HG03469 (cell line): ENCODE data around the gene SYCE3.

ENCODE experiments used
- ATAC-seq: cut with Tn5 transposase; IDR thresholded peaks from one replicate; pipeline ENCODE4 v1.9.1; 2021; ENCODE audit warnings: mild to moderate bottlenecking, moderate library complexity, moderate number of reproducible peaks; ENCODE audit not compliant: unreplicated experiment

Gene SYCE3

DNA sequence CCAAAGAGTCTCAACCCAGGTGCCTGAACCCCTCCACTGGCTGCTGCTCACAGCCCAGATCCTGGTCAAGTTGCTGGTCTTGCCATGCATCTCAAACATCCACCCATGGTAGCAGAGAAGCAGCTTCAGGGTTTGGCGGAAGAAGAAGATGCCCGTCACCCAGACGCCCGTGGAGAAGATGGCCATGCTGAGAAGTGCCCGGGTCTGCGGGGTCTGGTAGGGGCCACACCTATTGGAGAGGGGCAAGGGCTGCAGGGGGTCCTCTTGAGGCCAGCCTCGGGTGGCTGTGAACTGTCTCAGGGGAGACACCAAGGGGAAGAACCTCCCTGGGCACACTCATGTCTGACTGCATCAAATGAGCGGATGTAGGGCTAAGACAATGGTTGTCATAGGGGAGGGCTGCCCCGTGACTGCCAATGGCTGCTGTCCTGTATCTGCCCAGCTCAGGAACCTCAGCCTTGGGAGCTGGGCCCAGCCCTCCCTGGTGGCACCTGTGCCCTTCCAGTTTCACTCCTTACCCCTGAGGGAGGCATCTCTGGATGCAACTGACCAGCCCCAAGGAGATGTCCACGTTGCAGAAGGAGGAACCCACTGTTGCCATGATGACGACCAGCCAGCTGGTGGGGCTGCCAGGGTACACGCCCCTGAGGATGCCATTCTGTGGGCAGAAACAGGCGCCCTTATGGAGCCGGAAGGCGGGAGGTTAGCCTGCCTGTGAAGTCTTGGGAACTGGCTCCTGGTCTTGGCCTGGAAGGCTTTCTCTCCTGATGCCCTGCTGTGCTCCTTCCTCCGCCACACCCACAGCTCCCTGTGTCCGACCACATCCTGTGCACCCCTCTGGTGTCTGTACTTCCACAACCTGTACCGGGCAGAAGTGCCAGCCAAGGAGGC lies 14.3 kb upstream of the SYCE3 start:
- ATAC-seq, result no peak

- ATAC-seq, result no peak
Observed at GRCh38 chr22:50576070-50576469, 13.4 kb upstream of the SYCE3 start.

DNA sequence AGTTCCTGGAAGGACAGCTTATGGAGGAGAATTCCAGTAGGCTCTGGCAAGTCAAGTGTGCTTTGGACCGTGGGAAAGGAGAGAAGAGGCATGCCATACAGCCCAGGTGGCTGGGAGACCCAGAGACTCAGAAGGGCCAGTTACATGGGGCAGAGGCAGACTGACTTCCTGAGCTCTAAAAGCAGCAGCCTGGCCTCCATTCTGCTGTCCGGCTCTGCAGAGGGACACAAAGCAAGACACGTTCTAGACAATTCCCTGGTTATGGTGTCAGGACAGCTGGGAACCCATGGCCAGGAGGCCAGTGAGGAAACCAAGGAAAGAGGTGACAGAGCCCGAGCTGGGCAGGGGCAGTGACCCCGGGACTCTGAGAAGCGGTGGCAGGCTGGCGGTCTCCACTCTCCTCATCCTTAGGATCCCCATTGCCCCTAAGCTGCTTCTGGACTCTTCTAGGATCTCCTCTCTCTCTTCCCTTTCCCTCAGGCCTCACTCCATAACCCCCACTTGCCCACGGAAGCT lies 12.8 kb upstream of the SYCE3 start:
- ATAC-seq, result no peak

GRCh38 chr22:50574383-50574755 lies 11.7 kb upstream of the SYCE3 start:
- no peak for ATAC-seq

DNA sequence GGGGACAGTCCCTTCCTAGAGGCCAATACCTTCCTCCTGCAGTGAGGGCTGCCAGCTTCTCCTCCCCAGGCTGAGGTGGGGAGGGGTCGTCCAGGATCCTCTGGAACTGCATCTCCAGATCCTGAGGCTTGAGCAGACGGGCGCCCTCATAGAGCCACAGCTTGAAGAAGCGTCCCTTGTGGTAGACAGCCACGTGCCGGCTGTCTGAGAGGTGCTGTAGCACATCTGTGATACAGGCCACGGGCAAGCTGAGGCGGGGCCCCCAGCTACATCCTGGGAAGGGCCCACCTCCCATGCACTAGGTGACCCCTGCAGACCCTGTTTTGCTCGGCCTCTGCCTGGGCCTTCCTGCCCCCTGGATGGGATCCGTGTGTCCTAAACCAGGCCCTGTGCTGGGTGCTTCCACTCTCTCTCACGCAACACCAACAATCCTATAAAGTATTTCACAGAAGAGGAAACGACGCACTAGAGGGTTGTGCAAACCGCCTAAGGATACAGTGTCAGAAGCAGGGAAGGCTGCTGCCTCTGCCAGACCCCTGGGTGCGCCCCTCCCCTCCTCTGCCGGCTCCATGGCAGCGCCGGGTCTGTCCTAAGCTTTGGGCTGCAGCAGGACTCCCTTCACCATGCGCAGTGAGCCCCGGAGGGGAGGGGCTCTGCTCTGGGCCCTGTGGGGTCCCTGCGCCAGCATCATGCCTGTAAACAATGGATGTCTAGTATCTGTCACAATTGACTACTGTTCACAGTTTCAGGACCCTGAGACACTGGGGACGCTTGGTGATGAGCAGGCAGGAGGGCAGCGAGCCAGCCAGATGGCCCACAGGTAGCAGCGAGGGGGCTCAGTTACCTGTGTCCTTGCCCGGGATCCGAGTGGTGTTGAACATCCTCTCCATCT lies 11.0 kb upstream of the SYCE3 start:
- no peak for ATAC-seq

- no peak for ATAC-seq
Observed at GRCh38 chr22:50572965-50573364, 10.2 kb upstream of the SYCE3 start.

DNA sequence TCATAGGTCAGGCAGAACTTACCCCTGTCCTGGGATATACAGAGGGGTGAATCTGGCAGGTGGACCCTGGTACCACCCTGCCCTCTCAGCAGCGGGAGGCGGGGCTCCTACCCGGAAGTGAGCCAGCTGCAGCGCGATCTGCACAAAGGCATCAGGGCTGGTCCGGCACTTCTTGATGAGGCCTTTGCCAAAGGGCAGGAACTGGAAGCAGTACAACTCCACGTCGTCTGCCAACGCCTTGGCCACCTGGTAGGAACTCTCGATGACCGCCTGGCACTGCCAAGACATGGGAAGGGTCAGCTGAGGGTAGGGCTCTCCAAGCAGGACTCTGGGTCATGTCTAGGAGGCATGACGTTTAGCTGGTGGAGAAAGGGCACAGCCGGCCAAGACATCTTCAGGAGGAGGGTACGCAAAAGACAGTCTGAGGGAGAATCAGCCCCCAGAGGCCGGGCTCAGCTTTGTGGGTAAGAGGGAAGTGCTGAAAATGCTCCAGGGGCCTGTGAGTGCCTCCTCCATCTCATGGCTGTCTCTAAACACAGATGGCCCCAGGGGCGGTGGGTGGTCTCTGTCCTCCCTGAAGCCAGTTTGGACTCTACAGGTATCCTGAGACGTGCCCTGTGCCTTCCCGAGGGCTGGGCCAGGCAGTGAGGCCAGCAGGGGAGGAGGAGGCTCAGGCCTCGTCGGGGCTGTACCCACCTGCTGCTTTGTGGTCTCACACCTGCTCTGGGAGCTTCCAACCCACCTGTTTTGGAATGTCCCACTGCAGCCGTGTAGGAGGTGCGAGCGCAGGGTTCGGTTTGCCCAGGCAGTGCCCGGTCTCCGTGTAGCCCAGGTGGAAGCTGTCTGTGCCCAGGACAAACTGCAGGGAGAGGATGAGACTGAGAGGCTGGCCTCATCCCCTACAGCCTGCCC lies 8.8 kb upstream of the SYCE3 start:
- ATAC-seq, result no peak

- no peak for ATAC-seq
Observed at GRCh38 chr22:50570861-50571260, 8.1 kb upstream of the SYCE3 start.

- no peak for ATAC-seq
Observed at GRCh38 chr22:50569896-50570535, 7.3 kb upstream of the SYCE3 start.

DNA sequence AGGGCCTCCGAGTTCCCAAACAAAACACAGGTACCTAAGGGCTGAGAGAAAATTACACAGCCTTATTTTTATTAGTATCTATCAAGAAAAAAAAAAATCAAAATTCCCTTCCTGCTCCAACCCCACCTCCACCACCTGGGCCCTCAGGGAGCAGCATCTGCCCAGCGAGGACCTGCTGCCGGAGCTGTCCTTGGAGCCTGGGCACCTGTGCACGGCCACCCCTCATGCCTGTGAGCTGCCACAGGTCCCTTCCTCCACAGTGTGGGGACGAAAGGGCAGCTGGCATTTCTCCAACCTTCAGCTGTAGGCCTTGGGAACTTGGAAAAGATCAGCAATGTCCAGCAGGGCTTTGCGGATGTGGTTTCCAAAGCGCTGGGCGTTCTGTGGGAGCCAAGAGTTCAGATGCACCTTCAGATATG lies 6.3 kb upstream of the SYCE3 start:
- ATAC-seq, result no peak

GRCh38 chr22:50568626-50569025 lies 5.9 kb upstream of the SYCE3 start:
- no peak for ATAC-seq

DNA sequence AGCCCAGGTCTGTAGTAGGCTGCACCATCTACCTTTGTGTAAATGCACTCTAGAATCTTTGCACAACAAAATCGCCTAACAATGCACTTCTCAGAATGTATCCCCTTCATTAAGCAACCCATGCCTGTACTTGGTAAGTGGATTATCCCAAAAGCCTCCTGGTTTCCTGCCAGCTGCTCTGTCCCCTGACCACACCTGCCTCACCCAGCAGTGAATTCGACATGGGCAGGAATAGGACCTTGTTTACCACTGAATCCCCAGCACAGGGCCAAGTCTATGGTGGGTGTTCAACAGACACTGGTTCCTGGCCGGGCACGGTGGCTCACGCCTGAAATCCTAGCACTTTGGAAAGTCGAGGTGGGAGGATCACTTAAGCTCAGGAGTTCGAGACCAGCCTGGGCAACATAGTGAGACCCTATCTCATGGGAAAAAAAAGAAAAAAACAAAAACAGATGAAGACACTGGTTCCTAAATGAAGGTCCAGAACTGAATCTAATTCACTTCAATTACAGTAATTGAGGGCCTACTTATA lies 5.1 kb upstream of the SYCE3 start:
- ATAC-seq, result no peak

DNA sequence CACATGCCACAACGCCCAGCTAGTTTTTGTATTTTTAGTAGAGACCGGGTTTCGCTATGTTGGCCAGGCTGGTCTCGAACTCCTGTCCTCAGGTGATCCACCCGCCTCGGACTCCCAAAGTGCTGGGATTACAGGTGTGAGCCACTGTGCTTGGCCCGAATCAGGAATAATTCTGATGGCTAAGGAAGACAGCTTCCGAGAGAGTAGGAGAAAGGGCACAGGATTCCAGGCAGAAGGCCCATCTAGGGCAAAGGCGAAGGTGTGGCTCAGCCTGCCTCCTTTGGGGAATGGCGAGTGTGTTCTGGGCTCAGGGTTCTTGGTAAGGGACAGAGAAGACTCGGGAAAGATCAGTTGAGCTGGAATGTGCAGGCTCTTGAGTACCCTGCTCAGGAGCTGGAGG lies 1.6 kb upstream of the SYCE3 start:
- no peak for ATAC-seq

- no peak for ATAC-seq
Observed at GRCh38 chr22:50563413-50564160, 868 bp upstream of the SYCE3 start.

DNA sequence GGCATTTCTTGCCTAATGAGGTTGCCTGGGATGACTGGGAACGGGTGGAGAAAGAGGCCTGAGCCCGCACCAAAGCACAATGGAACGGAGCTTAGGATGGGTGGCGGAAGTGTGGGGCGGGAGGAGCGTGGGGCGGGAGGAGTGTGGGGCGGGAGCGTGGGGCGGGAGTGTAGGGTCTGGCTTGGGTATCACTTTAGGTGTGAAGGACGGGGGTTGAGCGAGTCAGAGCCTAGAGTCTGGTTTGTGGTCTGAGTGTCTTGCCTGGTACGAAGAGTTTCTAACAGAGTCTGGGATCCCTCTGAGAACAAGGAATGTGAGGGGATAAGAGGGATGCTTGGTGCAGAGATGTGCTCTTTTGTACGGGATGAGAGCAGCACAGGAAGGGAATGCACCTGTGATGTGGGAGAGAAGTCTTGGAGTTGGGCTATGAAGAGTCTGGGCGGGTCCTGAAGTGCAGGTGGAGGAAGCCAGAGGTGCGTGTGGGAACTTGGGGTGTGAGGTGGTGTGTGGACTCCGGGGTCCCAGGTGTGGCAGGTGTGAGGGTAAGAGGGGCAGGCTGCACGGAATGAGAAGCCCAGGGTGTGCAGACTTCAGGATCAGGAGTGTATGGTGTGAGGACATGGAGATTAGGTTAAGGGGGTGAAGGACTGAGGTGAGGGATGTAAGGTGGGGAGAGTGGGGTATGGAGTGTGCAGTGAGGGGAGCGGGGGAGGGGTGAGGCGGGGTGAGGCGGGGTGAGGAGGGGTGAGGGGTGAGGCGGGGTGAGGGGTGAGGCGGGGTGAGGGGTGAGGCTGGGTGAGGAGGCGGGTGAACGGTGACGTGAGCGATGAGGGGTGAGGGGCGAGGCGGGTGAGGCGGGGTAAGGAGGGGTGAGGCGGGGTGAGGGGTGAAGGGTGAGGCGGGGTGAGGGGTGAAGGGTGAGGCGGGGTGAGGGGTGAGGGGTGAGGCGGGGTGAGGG lies 1.0 kb downstream of the SYCE3 start:
- ATAC-seq, result no peak

DNA sequence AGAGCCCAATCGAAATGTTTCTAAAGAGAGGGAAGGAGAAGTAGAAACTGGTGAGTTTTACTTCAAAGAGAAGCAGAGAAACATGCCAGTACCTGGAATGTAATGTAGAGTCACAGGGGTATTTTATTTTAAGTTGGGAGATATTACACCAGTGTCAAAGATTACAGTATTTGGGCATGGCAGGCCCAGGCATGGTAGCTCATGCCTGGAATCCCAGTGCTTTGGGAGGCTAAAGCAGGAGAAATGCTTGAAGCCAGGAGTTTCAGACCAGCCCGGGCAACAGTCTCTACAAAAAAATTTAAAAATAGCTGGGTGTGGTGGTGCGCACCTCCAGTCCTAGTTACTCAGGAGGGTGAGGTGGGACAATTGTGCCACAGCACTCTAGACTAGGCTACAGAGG lies 2.7 kb downstream of the SYCE3 start:
- ATAC-seq, result no peak

GRCh38 chr22:50556703-50557102 lies 6.0 kb downstream of the SYCE3 start:
- no peak for ATAC-seq

DNA sequence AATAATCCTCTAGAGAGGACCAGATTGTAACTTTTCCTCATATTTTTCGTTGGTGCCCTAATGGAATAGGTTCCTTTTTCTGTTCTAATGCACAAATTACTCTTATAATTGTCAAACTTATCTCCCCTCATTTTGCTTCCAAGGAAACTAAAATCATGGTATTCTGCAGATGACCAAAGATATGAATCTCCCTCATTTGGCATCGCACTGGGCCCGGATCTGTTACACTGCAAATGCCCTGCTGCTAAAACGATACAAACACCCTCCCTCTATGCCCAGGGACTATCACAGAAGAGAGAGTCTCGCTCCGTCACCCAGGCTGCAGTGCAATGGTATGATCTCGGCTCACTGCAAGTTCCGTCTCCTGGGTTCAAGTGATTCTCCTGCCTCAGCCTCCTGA lies 9.4 kb downstream of the SYCE3 start:
- no peak for ATAC-seq
